IPS-NIHi7 (cell line): ENCODE measurements around the gene SF1.

Experiments used
- DNase-seq: peaks from one replicate; pipeline ENCODE4 v3.0.0; 2012; ENCODE audit warnings: mixed read lengths; ENCODE audit errors: extremely low spot score

SF1 gene

DNA sequence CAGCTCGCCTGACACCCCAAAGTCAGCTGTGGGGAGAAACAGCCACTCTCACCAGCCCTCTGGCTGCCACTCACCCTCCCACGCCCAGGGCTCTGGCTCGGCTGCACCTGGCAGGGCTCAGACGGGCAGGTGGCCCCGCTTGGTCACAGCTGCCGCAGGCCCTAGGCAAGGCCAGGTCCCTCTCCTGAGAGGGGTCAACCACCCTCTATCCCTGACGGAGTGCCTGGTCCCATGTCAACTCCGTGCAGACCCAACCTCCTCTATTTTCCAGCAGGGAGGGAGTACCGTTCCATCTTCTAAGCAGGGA lies 22.8 kb upstream of the SF1 start:
- no peak for DNase-seq

DNA sequence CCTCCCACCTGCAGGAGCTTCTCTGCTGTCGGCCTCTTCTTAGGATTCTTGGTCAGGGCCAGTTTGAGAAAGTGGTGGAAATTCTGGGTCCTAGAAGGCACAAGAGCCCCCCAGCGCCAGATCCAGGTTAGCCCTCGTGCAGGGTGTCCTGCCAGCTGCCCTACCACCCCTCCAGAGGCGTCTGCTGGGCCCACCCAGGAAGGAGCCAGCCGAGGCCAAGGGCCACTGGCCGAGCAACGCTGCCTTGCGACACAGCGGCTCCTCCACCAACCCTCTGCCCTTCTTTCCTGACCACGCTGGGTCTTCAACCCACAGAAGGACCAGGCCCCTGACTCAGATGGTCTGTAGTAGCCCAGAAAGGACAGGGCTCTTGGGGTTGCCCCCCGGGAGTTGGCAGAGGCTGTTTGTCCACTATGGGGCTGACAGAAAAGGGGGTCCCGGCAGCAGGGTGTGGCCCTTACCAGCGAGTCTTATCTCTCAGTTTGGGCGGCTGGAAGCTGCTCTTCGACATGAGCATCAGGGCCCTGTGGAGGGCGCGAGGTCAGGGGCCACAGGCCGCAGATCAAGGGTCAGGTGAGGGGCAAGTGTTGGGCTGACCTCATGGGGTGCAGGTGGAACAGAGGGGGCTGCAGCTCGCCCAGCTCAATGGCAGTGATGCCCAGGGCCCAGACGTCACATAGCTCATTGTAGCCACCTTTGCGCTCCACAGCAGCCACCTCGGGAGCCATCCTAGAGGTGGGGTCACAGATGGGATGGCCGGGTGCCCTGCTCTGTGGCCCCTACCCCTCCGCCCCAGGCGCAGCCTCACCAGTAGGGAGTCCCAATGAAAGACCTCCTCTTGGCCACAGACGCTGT lies 22.2 kb upstream of the SF1 start:
- no peak for DNase-seq

DNA sequence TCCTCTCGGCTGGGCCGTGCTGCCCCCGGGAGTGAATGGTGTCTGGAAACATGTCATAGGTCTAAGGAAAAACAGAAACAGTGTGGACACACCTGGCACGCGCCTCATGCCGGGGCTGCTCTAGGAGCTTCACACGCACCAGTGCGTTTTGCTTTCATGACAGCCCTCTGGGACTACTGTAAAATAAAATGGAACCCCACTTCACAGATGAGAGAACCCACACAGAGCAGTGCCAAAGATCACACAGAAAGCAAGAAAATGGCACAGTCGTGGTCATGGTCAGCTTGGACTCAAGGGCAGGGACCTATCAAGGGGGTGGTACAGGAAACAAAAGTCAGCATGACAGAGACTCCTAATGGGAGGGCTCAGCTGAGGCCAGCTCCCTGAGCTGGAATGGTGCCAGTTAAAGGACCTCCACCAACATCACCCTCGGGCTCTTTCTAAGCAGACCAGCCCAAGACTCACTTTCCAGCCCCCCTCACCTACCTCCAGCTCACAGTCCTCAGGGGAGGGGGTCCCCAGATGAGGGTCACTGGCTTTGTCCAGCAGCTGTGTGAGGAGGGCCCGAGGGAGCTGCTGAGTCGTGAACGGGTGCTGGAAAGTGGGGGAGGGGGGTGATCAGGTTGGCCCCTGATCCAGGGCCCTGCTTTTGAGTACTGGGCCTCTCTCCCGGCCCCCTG lies 21.4 kb upstream of the SF1 start:
- no peak for DNase-seq

DNA sequence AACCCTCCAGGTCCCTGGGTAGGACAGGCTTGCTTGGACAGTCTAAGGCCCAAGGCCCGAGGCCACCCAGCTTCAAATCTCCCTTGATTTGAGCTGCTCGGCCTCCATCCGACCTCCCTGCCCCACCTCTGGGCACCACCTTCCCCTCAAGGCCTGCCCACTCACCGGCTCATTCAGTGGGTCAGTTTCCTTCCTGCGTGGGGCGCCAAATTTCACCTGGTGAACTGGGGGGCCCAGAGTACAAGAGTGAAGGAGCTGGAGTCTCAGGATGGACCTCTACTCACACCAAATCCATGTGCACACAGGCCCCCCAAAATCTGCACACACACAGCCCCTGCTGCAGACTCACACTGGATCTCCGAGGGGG lies 20.9 kb upstream of the SF1 start:
- no peak for DNase-seq

DNA sequence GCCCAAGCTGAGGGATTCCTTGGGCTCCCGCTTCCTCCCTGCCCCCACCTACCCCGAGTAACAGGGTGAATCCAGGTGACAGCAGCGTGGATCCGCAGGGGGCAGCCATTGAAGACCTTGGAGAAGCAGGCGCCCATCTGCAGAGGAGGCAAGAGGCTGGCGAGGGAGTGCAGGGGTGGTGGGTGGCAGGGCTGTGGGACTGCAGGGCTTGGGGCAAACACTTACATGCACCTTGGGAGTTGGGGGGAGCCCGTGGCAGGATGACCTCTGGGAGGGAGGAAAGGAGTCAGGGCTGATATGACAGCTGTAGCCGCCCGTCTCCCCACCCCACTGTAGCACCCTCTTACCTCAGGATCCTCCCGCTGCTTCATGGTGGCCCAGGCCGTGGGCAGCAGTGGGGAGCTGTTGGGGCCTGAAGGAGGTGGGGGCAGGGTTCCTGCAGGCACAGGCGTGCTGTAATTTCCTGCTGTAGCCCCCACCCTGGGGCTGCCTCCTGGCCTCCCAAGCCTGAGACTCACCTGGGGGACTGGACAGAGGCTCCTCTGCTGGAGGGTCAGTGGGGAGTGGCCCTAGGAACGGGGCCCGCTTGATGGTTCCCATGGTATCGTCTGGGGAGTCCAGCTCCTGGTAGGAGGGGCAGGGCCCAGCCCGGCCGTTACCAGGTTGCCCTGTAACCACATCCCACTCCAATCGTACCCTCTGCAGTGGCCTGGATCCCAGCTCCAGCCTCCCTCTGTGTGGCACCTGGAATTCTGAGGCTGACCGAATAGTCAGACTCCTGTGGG lies 18.6 kb upstream of the SF1 start:
- no peak for DNase-seq

DNA sequence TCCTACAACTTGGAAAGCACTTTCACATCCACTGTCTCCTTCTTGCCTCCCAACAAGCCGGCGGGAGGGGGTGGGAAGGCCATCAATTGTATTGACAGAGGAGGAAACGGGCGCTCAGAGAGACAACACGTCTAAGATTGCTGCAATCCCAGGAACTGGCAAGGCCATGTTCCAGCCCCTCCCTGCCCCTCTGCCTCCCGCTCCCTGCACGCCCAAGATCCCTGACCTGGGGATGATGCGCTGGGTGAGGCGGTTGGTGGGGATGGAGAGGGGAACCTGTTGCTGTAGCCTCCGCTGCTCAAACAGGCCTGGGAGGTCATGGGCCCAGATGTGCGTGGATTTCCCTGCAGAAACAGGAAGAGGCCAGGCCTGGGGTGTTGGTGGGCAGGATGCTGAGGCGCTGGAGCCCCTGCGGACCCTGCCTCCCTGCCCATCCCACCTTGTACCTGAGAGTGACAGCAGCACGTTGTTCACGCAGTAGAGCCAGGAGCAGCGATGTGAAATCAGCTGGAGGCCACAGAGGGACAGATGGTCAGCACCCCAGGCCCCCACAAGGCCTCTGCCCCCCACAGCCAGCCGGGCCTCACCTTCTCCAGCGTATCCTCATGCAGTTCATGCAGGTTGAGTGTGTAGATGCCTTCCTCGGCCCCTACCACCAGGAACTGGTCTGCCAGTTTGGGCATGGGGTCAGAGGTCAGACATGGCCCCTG lies 17.9 kb upstream of the SF1 start:
- no peak for DNase-seq

DNA sequence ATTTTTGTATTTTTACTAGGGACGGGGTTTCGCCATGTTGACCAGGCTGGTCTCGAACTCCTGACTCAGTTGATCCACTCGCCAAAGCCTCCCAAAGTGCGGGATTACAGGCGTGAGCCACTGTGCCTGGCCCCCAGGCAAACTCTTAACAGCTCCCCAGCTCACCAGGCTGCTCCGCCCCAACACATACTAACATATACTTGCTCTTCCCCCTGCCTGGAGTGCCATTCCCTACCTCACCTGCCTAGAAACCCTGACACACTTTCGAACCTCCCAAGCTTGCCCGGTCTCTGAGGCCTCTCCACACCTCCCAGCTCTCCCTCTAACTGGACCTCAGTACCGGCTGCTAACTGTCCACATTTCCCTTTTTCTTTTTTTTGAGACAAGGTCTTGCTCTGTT lies 16.2 kb upstream of the SF1 start:
- no peak for DNase-seq

DNA sequence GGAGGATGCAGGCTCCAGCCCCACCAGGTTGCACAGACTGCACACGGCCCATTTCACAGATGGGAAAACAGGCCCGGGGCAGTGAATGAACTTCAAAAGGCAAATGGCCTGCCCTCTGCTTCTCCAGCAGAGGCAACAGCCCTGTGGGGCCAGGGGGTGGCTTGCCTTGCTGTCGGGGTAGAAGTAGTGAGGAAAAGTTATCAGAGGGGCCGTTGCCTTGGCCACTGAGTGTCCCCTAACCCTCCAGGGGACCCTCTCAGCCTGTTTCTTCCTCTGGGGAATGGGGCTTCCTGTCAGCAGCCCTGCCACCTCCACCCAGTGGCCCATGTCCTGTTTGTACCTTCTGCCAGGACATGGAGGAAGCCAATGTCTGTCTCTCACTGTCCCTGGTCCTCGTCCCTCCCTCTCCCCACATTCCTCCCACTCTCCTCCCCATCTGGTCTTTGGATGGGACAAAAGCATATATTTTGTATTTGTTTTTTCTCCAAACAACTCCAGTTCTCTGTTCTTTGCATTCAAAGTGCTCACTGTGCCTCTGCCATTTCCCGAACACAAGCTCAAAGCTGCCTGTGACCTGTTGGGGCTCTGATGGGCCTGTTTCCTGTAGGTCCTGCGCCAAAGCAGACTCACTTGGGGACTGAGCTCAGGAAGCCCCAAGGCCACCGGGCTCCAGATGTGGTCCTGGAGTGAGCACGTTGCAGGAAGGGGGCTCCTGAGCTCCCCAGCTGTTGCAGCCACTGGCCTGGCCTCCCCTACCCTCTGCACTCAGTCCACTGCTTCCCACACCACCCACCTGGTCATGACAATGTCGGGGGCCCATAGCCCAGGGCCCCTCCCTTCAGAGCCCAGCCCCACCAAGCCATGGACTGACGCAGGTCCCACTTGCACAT lies 15.2 kb upstream of the SF1 start:
- DNase-seq: no peak

DNA sequence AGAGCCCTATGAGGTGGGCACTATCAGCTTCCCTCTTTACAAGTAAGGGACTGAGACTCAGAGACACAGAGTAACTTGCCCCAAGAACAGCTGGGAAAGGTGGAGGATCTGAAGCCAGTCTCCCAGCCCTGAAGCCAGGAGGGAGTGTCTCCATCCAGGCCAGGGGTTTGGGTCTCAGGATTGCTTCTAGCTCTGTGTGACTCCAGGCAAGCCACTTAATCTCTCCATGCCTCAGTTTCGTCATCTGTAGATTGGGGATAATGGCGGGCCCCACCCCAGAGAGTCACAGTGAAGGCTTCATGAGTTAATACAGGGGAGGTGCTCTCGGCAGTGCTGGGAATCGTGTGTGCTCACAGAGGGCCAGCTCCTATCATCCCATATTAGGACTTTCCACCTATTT lies 14.1 kb upstream of the SF1 start:
- DNase-seq: no peak

DNA sequence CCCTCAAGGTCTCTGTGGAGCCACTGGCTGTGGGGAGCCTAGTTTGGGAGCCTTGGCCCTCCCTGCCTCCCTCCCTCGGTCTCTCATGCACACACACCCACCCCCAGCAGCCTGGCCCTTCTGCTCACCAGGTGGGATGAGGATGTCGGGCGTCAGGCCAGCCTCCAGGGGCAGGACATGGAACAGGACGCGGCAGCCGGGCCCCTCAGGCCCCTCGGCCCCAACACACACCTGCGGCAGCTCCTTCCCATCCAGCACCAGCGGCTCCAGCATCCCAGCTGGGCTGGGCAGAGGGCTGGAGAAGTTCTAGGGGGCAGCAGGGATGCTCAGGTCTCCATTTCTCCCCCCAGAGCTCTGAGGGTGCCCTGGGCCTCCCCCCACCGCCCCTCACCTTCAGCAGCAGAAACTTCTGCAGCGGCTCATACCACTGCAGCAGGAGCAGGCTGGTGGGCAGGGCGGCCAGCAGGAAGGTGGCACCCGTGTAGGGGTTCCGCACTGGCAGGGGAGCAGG lies 13.5 kb upstream of the SF1 start:
- no peak for DNase-seq

DNA sequence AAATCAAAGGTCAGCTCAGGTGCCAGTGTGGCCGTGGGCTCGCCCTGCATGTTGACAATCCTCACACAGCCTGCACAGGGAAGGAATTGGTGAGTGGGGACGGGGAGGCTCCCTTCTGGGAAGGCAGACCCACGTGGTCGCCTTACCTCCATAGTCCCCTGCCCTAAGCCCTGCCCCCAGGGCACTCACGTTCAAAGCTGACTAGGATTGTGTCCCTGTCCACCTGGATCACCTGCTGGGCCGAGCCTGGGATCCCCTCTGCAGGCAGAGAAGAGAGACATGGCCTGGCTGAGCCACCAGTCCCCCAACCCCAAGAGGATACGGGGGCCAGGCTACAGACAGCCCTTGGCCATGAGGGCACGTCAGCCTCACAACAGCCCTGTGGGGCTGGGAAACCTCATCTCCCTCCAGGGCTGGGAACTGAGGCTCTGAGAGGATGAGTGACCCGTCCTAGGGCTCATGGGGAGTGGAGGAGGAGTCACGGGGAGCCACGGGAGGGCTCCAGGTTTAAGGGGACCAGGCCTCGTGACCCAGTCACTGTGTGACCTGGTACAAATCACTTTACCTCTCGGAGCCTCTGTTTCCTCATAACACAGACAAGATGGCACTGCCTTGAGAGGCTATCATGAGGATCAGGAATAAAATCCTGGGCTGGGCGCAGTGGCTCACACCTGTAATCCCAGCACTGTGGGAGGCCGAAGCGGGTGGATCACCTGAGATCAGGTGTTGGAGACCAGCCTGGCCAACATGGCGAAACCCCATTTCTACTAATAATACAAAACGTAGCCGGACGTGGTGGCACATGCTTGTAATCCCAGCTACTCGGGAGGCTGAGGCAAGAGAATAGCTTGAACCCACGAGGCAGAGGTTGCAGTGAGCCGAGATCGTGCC lies 12.1 kb upstream of the SF1 start:
- DNase-seq: no peak

DNA sequence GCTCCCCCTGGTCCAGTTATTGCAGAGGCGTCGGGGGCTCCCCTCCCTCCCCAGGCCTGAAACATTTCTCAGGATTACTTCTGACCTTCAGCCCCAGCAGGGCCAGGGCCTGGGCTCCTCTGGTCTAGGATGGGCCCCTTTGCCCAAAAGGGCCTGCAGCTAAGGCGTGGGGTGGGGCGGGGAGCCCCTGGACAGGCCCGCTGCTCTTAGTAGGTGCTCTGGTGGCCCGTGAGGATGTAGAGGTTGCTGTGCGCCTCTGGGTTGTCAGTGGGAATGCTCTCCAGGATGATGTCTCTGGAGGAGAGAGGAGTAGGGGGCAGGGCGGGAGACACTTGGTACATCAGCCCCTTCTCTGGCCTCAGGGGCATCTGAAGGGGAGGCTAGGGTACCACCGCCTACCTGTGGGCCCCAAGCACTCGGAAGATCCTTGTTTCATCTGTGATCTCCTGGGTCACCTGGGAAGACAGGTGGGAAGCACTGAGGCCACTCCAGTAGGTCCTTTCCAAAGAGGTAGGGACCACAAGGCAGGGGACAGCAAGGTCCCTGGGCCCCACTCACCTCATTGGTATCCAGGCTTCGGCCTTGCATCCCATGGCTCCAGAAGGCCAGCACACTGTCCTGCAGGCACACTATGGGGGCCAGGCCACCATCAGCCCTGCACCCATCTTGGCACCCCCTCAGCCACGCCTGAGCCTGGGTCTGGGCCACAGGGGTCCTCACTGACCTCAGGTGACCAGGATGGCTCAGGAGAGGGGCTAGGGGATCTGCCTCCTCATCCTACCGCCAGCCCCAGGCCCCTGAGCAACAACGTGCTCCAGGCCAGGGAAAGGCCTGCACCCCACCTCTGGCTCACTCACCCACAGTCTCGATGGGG lies 11.2 kb upstream of the SF1 start:
- no peak for DNase-seq

DNA sequence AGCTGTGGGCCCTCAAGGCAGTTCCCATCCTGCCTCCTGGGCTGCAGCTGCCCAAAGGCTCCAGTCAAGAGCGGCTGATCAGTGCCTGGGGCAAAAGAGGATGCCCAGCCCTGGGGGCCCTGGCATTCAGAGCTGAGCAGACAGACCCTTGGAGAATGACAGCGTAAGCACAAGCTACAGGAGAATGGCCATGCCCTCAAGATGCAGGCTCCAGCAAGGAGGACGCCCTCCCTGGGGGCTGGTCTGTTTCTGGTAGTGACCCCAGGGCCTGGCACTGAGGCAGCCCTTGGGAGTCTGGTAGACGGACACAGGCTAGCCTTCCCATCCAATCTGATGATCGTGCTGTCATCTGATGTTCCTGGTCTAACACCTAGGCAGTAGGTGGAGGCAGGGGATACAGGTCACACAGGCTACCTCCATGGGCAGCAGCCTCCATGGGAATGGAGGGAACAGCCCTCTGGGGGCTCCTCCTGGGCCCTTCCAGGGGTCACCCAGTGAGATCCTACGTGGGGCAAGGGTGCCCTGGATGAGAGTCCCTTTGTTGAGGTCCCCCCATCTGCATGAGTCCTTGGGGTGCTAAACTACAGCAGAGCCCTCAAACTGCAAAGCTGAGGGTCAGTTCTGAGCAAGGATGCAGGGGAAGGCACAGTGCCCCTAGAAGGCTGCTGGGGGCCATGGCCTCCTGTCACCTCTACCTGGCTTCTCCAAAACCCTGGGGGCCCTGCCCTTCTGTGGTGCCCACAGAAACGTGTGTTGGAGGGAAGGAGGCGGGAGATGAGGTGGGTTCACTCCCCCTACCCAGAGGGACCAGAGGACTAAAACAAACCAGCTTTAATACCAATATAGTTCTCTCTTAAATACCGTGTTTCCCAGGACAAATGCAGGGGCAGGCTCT lies 10.2 kb upstream of the SF1 start:
- DNase-seq: no peak

DNA sequence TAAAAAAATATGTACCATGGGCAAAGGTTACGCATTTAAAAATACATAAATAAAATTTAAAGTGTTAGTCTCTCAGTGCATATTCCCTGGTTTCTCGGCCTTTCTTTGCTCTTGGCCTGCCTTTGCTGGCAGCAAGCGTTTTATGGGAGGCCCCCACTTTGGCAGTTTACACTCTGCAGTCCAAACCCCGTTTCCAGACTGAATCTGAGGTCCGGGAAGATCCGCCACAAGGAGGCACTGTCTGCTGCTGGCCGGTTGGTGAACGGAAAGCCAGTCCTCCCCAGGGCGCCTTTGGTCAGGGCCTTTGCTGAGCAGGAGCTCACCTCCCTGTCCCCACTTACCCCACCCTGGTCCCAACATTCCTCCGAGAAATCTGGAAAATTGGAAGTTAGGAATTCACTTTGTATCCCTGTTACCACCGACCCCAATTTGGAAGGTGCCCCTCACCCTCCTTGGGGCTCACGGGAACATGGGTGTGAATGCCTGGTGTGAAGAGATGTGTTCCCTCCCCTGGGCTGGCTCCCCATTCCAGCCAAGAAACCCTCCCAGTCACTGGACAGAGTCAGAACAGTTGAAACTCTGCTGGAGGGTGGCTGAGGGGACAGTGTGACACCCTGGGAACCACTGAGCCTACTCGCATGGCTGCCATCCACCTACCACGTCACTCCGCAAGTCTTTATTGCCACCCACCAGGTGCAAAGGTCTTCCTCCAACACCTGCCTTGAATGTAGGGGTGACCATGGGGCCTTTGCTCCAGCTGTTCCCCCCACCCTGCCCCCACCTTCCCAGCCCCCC lies 9.4 kb upstream of the SF1 start:
- peak; percentile 86 for DNase-seq

DNA sequence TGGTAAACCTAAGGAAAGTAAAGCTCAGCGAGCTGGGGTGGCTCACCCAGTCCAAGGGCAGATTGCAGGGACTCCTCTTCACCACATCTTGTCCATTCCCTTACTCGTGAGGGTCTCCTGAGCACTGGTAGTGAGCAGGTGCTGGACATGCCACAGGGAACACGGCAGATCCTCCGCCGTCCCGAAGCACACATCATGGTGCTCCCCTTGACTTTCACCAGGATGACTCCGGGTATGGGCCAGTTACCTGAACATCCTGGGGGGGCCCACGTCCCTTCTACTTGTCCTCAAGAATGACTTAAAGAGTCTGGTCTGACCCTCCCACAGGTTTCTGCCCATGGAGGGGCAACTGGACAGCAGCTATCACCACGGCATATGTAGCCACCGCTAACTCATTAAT lies 8.0 kb upstream of the SF1 start:
- DNase-seq: no peak

DNA sequence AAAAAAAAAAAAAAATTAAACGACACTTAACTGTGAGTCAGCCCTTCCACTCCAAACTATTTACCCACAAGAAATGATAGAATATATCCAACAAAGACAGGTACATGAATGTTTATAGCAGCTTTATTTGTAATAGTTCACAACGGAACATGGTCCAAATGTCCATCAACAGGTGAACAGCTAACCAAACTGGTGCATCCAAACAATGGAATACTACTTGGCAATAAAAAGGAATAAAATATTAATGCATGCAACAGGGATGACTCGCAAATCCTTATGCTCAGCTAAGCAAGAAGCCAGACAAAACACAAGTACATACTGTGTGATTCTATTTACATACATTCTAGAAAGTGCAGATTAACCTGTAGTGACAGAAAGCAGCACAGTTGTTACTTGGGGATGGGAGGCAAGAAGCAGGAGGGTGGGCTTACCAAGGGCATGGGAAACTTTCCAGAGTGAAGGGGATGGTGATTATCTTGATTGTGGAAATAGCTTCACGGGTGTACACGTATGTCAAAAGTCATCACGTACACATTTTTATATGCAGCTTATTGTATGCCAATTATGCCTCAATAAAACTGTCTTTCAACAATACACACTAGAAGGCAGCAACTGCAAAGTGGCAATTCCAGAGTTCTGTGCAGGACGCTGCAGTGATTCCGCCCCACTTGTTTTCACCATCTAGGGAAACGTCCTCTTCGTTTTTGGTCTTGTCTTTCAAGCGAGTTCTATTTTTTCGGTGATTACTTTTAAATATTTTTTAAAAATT lies 6.7 kb upstream of the SF1 start:
- DNase-seq: no peak

DNA sequence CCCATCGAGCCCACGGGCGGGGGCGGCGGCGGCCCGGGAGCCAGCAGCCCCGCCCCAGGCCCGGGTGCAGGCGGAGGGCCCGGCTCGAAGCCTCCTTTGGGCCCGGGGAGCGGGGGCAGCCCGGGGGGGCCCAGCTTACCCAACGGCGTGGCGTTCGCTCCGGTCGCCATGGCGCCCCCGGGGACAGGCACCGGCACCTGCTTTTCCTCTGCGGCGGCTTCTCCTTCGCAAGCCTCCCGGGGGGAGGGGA lies 194 bp downstream of the SF1 start:
- DNase-seq: no peak
